ENCODE measurements around the gene ITPRIPL2. TPM values are rescaled to one million over a fixed set of nuclear protein-coding genes. Genes with fewer than 3 reads are reported as not detected.

ITPRIPL2 gene
- total RNA-seq, 1 experiment from 2014 or later = 5.3 TPM

DNA sequence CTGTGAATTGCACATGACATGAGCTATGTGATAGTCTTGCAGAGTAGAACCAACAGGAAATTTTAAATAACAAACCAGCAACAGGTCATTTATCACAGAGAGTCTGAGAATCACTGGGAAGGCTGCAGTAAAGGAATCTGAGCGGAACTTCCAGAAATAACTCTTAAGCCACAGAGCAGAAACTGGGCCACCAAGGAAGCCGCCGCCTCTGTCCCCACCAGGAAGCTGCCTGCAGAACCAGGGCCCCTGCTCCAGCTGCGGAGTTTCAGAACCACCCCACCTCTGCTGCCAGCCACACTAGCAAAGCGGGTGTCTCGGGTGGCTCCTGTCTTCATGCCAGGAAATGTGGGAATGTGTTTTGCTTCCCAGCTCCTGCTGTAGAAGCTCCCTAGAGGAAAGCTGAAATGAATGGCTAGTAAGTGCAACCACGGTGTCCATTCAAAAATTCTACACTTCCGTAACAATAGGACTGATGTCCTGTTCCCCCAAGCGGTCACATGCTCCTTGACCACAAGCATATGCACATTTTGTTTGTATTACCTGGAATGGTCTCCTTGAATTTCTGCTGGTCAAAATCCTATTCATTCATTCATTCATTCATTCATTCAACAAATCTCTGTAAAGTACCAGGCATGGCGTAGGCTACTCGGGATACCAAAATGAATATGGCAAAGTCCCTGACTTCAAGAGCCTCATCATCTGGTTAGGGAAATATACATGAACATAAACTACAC, 7.7 kb upstream of the ITPRIPL2 start:
- CTCF ChIA-PET = interaction anchor here (0.8 to 1.6 kb wide), 2 partner anchors 12 to 20 kb away, joined by 3 to 4 read pairs; no protein-coding TSS in a partner anchor
- Mint-ChIP-seq H3K36me3 (no peaks in the 10 kb centered on the region), H3K4me1 (peaks cover 5% of the 10 kb centered on the region), H3K27ac (no peak overlapping the region), H3K9me3 (no peaks in the 10 kb centered on the region), H3K4me3 (no peak overlapping the region), H3K27me3 (ENCODE audit: low read depth) (no peaks in the 10 kb centered on the region; the same call in 1 of the 2 replicates)
- no peak for TF ChIP-seq ZNF263 (CRISPR knock-in tag; IDR thresholded peaks at IDR 0.05; ENCODE audit: low read depth)
- TF ChIP-seq ETV6 (CRISPR knock-in tag; IDR thresholded peaks at IDR 0.05) = no peak
- no peak for DNase-seq (ENCODE audit: low spot score)
- POLR2A ChIA-PET = no interaction called here
- ATAC-seq = no peak

DNA sequence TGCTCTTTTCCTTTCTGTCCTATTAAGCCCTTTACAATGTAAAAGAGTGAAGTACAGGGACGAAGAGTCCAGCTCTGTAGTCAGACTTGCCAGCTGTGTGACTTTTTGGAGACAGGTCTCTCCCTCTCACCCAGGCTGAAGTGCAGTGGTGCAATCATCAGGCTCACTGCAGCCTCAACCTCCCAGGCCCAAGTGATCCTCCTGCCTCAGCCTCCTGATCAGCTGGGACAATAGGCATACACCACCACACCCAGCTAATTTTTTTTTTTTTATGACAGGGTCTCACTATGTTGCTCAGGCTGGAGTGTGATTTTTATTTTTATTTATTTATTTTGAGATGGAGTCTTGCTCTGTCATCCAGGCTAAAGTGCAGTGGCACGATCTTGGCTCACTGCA, 7.1 kb upstream of the ITPRIPL2 start:
- TF ChIP-seq, protein P1, sequence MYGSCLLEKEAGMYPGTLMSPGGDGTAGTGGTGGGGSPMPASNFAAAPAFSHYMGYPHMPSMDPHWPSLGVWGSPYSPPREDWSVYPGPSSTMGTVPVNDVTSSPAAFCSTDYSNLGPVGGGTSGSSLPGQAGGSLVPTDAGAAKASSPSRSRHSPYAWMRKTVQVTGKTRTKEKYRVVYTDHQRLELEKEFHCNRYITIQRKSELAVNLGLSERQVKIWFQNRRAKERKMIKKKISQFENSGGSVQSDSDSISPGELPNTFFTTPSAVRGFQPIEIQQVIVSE (CRISPR knock-in tag; IDR thresholded peaks at IDR 0.05; ENCODE audit: borderline replicate concordance) = no peak
- TF ChIP-seq NR2C2 (CRISPR knock-in tag; IDR thresholded peaks at IDR 0.05) (no peak), FOXJ3 (CRISPR knock-in tag; IDR thresholded peaks at IDR 0.05; ENCODE audit: borderline replicate concordance) (no peak), JUN (CRISPR knock-in tag; IDR thresholded peaks at IDR 0.05) (no peak)
- no peaks in the 10 kb centered on the region; the same call in 1 of the 2 replicates for H3K27me3 Mint-ChIP-seq (ENCODE audit: low read depth)
- no peak overlapping the region for H3K27ac Mint-ChIP-seq
- no peak for DNase-seq (ENCODE audit: low spot score)
- CTCF ChIA-PET = interaction anchor here (0.7 to 0.8 kb wide), 2 partner anchors 12 to 38 kb away, joined by 3 read pairs; no protein-coding TSS in a partner anchor
- no peaks in the 10 kb centered on the region for H3K9me3 Mint-ChIP-seq
- no peak for ATAC-seq
- no peaks in the 10 kb centered on the region for H3K36me3 Mint-ChIP-seq
- H3K4me3 Mint-ChIP-seq = no peak overlapping the region
- H3K4me1 Mint-ChIP-seq = peaks cover 5% of the 10 kb centered on the region
- POLR2A ChIA-PET = no interaction called here

DNA sequence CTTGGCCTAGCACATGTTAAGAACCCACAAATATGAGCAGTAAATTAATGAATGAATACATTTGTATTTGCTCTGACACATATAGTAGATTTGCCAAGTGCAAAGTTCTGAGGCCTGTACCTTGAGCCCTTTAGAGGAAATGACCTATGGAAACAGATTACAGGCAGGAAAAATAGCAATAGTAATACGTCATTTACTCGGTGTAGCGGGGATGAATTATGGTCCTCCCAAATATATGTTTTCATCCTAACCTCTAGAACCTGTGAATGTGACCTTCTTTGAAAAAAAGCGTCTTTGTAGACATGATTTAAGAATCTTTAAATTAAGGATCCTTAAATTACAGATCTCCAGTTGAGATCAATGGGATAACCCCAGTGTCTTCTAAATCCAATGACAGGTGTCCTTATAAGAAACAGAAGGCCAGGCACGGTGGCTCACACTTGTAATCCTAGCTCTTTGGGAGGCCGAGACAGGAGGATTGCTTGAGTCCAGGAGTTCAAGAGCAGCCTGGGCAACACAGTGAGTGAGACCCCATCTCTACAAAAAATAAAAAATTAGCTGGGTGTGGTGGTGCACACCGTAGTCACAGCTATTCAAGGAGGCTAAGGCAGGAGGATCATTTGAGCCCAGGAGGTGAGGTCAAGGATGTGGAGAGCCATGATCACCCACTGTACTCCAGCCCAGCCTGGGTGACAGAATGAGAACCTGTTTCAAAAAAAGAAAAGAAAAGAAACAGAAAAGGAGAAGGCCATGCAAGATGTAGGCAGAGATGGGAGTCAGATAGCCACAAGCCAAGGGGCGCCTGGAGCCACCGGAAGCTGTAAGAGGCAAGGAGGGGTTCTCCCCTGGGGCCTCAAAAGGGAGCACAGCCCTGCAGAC, 5.1 kb upstream of the ITPRIPL2 start:
- no peak for ATAC-seq
- H3K9me3 Mint-ChIP-seq = no peaks in the 10 kb centered on the region
- TF ChIP-seq NFYB (CRISPR knock-in tag; conservative IDR thresholded peaks at IDR 0.05; ENCODE audit: low read depth) (no peak), MXD4 (CRISPR knock-in tag; IDR thresholded peaks at IDR 0.05; ENCODE audit: borderline replicate concordance) (no peak), ZNF232 (CRISPR knock-in tag; IDR thresholded peaks at IDR 0.05) (no peak), HMGA2 (CRISPR knock-in tag; IDR thresholded peaks at IDR 0.05) (no peak), NR1H2 (CRISPR knock-in tag; IDR thresholded peaks at IDR 0.05) (no peak), NFE2L1 (CRISPR knock-in tag; IDR thresholded peaks at IDR 0.05) (no peak), NR2C2 (CRISPR knock-in tag; IDR thresholded peaks at IDR 0.05) (no peak), CREM (CRISPR knock-in tag; IDR thresholded peaks at IDR 0.05) (no peak), ATF1 (CRISPR knock-in tag; IDR thresholded peaks at IDR 0.05) (no peak), EMX1 (CRISPR knock-in tag; IDR thresholded peaks at IDR 0.05) (no peak)
- TF ChIP-seq, protein P2, sequence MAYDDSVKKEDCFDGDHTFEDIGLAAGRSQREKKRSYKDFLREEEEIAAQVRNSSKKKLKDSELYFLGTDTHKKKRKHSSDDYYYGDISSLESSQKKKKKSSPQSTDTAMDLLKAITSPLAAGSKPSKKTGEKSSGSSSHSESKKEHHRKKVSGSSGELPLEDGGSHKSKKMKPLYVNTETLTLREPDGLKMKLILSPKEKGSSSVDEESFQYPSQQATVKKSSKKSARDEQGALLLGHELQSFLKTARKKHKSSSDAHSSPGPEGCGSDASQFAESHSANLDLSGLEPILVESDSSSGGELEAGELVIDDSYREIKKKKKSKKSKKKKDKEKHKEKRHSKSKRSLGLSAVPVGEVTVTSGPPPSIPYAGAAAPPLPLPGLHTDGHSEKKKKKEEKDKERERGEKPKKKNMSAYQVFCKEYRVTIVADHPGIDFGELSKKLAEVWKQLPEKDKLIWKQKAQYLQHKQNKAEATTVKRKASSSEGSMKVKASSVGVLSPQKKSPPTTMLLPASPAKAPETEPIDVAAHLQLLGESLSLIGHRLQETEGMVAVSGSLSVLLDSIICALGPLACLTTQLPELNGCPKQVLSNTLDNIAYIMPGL (CRISPR knock-in tag; IDR thresholded peaks at IDR 0.05) = no peak
- TF ChIP-seq, protein P3, sequence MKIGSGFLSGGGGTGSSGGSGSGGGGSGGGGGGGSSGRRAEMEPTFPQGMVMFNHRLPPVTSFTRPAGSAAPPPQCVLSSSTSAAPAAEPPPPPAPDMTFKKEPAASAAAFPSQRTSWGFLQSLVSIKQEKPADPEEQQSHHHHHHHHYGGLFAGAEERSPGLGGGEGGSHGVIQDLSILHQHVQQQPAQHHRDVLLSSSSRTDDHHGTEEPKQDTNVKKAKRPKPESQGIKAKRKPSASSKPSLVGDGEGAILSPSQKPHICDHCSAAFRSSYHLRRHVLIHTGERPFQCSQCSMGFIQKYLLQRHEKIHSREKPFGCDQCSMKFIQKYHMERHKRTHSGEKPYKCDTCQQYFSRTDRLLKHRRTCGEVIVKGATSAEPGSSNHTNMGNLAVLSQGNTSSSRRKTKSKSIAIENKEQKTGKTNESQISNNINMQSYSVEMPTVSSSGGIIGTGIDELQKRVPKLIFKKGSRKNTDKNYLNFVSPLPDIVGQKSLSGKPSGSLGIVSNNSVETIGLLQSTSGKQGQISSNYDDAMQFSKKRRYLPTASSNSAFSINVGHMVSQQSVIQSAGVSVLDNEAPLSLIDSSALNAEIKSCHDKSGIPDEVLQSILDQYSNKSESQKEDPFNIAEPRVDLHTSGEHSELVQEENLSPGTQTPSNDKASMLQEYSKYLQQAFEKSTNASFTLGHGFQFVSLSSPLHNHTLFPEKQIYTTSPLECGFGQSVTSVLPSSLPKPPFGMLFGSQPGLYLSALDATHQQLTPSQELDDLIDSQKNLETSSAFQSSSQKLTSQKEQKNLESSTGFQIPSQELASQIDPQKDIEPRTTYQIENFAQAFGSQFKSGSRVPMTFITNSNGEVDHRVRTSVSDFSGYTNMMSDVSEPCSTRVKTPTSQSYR (CRISPR knock-in tag; IDR thresholded peaks at IDR 0.05) = no peak
- TF ChIP-seq, protein P4, sequence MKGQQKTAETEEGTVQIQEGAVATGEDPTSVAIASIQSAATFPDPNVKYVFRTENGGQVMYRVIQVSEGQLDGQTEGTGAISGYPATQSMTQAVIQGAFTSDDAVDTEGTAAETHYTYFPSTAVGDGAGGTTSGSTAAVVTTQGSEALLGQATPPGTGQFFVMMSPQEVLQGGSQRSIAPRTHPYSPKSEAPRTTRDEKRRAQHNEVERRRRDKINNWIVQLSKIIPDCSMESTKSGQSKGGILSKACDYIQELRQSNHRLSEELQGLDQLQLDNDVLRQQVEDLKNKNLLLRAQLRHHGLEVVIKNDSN (CRISPR knock-in tag; IDR thresholded peaks at IDR 0.05) = no peak
- TF ChIP-seq, protein P5, sequence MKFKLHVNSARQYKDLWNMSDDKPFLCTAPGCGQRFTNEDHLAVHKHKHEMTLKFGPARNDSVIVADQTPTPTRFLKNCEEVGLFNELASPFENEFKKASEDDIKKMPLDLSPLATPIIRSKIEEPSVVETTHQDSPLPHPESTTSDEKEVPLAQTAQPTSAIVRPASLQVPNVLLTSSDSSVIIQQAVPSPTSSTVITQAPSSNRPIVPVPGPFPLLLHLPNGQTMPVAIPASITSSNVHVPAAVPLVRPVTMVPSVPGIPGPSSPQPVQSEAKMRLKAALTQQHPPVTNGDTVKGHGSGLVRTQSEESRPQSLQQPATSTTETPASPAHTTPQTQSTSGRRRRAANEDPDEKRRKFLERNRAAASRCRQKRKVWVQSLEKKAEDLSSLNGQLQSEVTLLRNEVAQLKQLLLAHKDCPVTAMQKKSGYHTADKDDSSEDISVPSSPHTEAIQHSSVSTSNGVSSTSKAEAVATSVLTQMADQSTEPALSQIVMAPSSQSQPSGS (CRISPR knock-in tag; IDR thresholded peaks at IDR 0.05; ENCODE audit: borderline replicate concordance, low read depth) = no peak
- TF ChIP-seq, protein P6, sequence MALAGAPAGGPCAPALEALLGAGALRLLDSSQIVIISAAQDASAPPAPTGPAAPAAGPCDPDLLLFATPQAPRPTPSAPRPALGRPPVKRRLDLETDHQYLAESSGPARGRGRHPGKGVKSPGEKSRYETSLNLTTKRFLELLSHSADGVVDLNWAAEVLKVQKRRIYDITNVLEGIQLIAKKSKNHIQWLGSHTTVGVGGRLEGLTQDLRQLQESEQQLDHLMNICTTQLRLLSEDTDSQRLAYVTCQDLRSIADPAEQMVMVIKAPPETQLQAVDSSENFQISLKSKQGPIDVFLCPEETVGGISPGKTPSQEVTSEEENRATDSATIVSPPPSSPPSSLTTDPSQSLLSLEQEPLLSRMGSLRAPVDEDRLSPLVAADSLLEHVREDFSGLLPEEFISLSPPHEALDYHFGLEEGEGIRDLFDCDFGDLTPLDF (CRISPR knock-in tag; IDR thresholded peaks at IDR 0.05) = no peak
- CTCF ChIA-PET = no interaction called here
- no peak for DNase-seq (ENCODE audit: low spot score)
- no peak overlapping the region for H3K27ac Mint-ChIP-seq
- no peak overlapping the region for H3K4me3 Mint-ChIP-seq
- no peaks in the 10 kb centered on the region for H3K36me3 Mint-ChIP-seq
- H3K4me1 Mint-ChIP-seq = peaks cover 11% of the 10 kb centered on the region
- peaks cover 17% of the 10 kb centered on the region for H3K27me3 Mint-ChIP-seq (ENCODE audit: low read depth)
- POLR2A ChIA-PET = no interaction called here

Data from WTC11 (cell line).